AG04450 (cell line): ENCODE data around the gene OR2AE1. TPM values are rescaled to one million over a fixed set of nuclear protein-coding genes. Genes with fewer than 3 reads are reported as not detected.

Experiments used
- CTCF ChIA-PET: fragments of 300-600, 350-600 bp; formaldehyde crosslinking; extraction: SDS; loops from one replicate; lab custom pipeline; 2022; ENCODE audit warnings: antibody characterized with exemption, inconsistent platforms; lab: Charles Lee
- POLR2A ChIA-PET: fragments of 350-600 bp; formaldehyde crosslinking; extraction: SDS; loops from one replicate; lab custom pipeline; 2021; ENCODE audit warnings: antibody characterized with exemption, inconsistent platforms; lab: Yijun Ruan, JAX
- DNase-seq: peaks from one replicate; pipeline ENCODE4 v3.0.0-alpha.2; 2011; ENCODE audit warnings: low read depth, low spot score
- H3K27ac ChIP-seq: one replicate; pipeline ENCODE4 v1.5.1; 2012; ENCODE audit warnings: low read depth, low read length, control low read depth
- H3K27me3 ChIP-seq: one replicate; pipeline ENCODE4 v1.6.0; 2012; ENCODE audit warnings: low read length; ENCODE audit not compliant: control insufficient read depth, insufficient read depth
- H3K4me3 ChIP-seq: 2 replicates; pipeline ENCODE4 v1.5.1; 2011; ENCODE audit warnings: mild to moderate bottlenecking, low read depth, low read length, control low read depth
- H3K9me3 ChIP-seq: 2 replicates; pipeline ENCODE4 v1.5.1; 2012; ENCODE audit warnings: low read length; ENCODE audit not compliant: control insufficient read depth, insufficient read depth
- polyA plus RNA-seq: library from polyadenylated mRNA; depleted of rRNA; stranded (reverse); fragments of >200 nt; gene quantifications from 2 replicates; pipeline ENCODE4 v1.2.3, GENCODE V29; 2011
- TF ChIP-seq, protein P1 (sequence below): IDR thresholded peaks from 2 replicates; pipeline ENCODE4 v1.5.1; 2011; ENCODE audit warnings: low read depth, low read length, control low read depth, inconsistent platforms

Gene OR2AE1
- polyA plus RNA-seq, 1 experiment = not detected

DNA sequence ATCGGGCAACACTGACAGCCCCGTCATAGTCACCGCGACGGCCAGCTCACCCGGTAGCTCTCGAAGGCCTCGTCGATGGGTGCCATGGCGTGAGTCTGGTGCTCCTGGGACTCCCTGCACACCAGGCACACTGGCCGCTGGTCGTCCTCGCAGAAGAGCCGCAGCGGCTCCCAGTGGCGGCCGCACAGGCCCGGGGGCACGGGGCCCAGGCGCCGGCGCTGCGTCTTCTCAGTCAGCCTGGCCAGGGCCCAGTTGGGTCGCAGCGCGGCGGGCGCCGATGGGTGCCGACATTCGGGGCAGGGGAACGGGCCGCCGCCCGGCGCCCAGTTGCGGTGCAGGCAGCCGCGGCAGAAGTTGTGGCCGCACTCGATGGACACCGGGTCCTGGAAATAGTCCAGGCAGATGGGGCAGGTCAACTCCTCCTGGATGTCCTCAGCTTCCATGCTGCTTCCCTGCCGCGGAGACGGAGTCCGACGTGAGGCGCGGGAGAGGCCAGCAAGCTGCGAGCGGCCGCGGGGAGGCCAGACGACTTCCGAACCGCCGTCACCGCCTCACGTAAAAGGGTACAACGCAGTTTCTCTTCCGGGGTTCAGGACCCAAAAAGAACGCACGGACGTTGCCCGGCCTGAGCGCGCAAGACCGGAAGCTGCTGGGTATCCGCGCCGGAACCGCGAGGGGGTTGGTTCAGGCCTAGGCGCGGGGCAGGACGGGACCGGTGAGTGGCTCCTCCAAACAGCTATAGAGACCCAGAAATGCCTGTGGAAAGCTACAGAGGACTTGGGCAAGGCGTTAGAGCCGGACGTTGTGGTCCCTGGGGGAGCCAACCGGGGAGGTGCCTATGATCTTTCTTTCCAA, 42.4 kb upstream of the OR2AE1 start, which contains the start of gene TRIM4:
TSS of gene TRIM4 (minus strand) at position 572 of the 855 bp plus-strand sequence. CDS start at position 443, 129 bp downstream.
- peak; percentile 81 for DNase-seq
- POLR2A ChIA-PET = interaction anchor here (0.6 to 1.1 kb wide), 7 partner anchors 9 to 361 kb away, joined by 3 to 6 read pairs (median 3); partner anchors contain the start of genes GJC3, ZNF655 and ZSCAN21
- peak within 1 kb of the TSS; percentile 91 for H3K27ac ChIP-seq
- H3K4me3 ChIP-seq = peak within 1 kb of the TSS; percentile 90
- no peaks in the 10 kb centered on the region for H3K9me3 ChIP-seq
- no peaks in the 10 kb centered on the region for H3K27me3 ChIP-seq
- CTCF ChIA-PET = interaction anchor here (0.8 to 1.8 kb wide), 5 partner anchors 9 to 72 kb away, joined by 3 to 9 read pairs (median 5); partner anchors contain the start of genes AZGP1 and GJC3
- TF ChIP-seq, protein P1, sequence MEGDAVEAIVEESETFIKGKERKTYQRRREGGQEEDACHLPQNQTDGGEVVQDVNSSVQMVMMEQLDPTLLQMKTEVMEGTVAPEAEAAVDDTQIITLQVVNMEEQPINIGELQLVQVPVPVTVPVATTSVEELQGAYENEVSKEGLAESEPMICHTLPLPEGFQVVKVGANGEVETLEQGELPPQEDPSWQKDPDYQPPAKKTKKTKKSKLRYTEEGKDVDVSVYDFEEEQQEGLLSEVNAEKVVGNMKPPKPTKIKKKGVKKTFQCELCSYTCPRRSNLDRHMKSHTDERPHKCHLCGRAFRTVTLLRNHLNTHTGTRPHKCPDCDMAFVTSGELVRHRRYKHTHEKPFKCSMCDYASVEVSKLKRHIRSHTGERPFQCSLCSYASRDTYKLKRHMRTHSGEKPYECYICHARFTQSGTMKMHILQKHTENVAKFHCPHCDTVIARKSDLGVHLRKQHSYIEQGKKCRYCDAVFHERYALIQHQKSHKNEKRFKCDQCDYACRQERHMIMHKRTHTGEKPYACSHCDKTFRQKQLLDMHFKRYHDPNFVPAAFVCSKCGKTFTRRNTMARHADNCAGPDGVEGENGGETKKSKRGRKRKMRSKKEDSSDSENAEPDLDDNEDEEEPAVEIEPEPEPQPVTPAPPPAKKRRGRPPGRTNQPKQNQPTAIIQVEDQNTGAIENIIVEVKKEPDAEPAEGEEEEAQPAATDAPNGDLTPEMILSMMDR = no peak; the same call in 1 of the 2 replicates

DNA sequence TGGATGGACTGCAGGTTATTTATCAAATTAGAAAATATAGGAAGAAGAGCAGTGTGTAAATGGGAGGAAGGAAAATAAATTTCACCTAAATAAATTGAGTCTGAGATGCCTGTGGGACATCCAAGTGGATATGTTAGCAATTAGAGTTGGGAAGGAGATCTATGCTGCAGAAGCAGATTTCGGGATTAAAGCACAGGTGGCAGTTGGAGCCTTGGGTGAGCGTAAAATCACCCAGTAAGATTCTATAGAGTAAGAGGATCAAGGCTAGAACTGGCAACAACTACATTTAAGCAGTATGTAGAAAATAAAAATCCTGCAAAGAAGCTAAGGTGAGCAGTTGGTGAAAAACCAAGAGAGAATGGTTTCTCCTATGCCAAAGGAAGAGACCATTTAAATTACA, 34.1 kb upstream of the OR2AE1 start:
- POLR2A ChIA-PET = no interaction called here
- DNase-seq = no peak
- Histone ChIP-seq H3K27ac (no peak overlapping the region), H3K4me3 (no peak overlapping the region), H3K27me3 (no peaks in the 10 kb centered on the region), H3K9me3 (no peaks in the 10 kb centered on the region)
- CTCF ChIA-PET = no interaction called here
- TF ChIP-seq, protein P1 = no peak

DNA sequence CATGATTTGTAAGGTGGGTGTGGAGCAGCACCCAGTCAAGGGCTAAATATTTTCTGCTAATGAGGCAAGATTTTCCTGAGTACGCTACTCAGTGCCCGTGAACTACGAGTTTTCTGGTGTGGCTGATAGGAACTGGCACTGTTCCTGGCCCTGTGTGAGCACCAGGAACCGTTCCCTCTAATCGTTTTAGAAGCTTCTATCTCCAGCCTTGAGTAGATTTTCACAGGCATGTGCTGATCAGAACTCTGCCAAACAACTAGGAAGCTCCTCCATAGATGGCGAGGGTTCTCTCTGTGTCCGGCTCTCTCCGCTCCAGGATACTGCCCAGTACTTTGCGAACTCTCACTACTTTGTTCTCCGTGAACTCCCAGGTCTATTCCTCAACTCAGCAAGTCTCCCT, 24.7 kb upstream of the OR2AE1 start:
- Histone ChIP-seq H3K27ac (no peak overlapping the region), H3K9me3 (no peaks in the 10 kb centered on the region), H3K4me3 (no peak overlapping the region), H3K27me3 (no peaks in the 10 kb centered on the region)
- DNase-seq = no peak
- POLR2A ChIA-PET = no interaction called here
- CTCF ChIA-PET = interaction anchor here (1.0 kb wide), 1 partner anchor 12 kb away, joined by 3 read pairs; no protein-coding TSS in a partner anchor
- TF ChIP-seq, protein P1 = no peak

DNA sequence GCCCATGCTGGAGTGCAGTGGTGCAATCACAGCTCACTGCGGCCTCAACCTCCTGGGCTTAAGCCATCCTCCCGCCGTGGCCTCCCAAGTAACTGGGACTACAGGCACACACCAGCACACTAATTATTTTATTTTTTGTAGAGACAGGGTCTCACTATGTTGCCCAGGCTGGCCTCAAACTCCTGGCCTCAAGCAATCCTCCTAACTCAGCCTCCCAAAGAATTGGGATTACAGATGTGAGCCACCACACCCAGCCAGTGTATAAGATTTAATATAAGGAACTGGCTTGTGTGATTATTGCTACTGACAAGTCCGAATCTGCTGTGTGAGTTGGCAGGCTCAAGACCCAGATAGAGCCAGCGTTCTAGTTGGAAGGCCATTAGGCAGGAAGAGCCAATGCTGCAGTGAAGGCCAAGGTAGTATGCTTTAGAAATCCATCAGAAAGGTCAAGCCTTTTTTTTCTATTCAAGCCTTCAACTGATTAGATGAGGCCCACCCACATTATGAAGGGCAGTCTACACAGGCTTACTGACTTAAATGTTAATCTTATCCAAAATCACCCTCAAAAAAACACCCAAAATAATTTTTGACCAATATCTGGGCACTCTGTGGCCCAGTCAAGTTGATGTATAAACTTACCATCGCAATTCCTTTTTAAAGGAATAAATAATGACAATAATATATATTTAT, 23.1 kb upstream of the OR2AE1 start:
- ChIA-PET CTCF (no interaction called here), POLR2A (no interaction called here)
- H3K9me3 ChIP-seq = no peaks in the 10 kb centered on the region
- H3K4me3 ChIP-seq = no peak overlapping the region
- H3K27ac ChIP-seq = no peak overlapping the region
- no peak for DNase-seq
- H3K27me3 ChIP-seq = no peaks in the 10 kb centered on the region
- TF ChIP-seq, protein P1 = no peak

DNA sequence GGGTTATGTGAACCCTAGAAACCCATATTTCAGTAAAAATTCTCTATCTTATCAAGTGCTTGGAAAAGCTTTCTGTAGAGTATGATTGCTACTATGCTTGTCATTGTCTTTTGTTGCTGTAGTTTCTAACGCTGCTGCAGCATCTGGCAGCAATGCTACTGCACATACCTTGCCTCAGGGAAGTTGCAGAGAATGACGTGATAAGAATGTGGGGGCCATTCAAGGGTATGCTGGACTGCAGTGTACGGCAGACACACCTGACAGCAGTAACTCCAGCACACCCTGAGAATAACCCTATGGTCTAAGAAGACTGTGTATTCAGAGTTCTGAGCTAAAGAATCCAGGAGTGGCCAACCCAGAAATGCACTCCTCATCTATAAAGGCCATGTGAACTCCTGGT, 22.0 kb upstream of the OR2AE1 start:
- H3K9me3 ChIP-seq = no peaks in the 10 kb centered on the region
- ChIA-PET POLR2A (no interaction called here), CTCF (no interaction called here)
- no peaks in the 10 kb centered on the region for H3K27me3 ChIP-seq
- H3K4me3 ChIP-seq = no peak overlapping the region
- TF ChIP-seq, protein P1 = no peak
- DNase-seq = no peak
- no peak overlapping the region for H3K27ac ChIP-seq
